ENCODE measurements around the gene SDK2. TPM values are rescaled to one million over a fixed set of nuclear protein-coding genes. Genes with fewer than 3 reads are reported as not detected.

SDK2 gene
- total and polyA plus RNA-seq, 2 experiments from 2014 or later: 0.74 to 5.1 TPM

DNA sequence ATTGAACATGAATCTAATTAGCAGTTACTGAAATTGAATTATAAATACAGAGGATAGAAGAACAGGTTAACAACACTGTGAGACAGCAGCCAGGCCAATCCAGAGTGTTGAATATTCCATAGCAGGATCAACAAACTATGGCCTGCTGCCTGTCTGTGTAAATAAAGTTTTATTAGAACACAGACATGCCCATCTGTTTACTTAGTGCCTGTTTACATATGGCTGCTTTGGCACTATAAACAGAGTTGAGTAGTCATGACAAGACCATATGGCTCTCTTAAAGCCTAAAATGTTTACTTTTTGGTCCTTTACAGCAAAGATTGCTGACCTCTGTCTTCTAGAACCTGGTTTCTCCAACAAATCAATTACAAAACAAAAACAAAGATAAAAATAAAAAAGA, 217.0 kb downstream of the SDK2 start:
- Histone ChIP-seq H3K4me2 (no peak overlapping the region), H3K79me2 (replicated peaks; ENCODE audit: insufficient read depth) (no peaks in the 10 kb centered on the region), H3F3A (replicated peaks; ENCODE audit: low read depth) (no peaks in the 10 kb centered on the region), H4K20me1 (replicated peaks; ENCODE audit: insufficient read depth) (no peaks in the 10 kb centered on the region), H3K27ac (ENCODE audit: low read depth) (no peak overlapping the region), H3K4me3 (no peak overlapping the region), H3K9me2 (ENCODE audit: insufficient read depth) (no peaks in the 10 kb centered on the region), H3K4me1 (ENCODE audit: insufficient read depth) (no peaks in the 10 kb centered on the region; the same call in 1 of the 2 replicates), H2AFZ (no peak overlapping the region), H3K36me3 (ENCODE audit: insufficient read depth) (no peaks in the 10 kb centered on the region), H3K27me3 (ENCODE audit: insufficient read depth) (no peaks in the 10 kb centered on the region)
- no peak overlapping the region for H3K27ac Mint-ChIP-seq
- peaks cover 13% of the 10 kb centered on the region for H3K27me3 Mint-ChIP-seq (ENCODE audit: insufficient read depth, low read depth, poor library complexity)
- TF ChIP-seq STAT1 (IDR thresholded peaks at IDR 0.05; ENCODE audit: unreplicated experiment) (no peak), JUNB (IDR thresholded peaks at IDR 0.05; ENCODE audit: unreplicated experiment) (no peak), POLR2AphosphoS5 (IDR thresholded peaks at IDR 0.05; ENCODE audit: low read depth) (no peak), REST (IDR thresholded peaks at IDR 0.05; ENCODE audit: unreplicated experiment) (no peak), ZNF331 (CRISPR knock-in tag; IDR thresholded peaks at IDR 0.05; ENCODE audit: low read depth) (no peak)
- TF ChIP-seq, protein P1, sequence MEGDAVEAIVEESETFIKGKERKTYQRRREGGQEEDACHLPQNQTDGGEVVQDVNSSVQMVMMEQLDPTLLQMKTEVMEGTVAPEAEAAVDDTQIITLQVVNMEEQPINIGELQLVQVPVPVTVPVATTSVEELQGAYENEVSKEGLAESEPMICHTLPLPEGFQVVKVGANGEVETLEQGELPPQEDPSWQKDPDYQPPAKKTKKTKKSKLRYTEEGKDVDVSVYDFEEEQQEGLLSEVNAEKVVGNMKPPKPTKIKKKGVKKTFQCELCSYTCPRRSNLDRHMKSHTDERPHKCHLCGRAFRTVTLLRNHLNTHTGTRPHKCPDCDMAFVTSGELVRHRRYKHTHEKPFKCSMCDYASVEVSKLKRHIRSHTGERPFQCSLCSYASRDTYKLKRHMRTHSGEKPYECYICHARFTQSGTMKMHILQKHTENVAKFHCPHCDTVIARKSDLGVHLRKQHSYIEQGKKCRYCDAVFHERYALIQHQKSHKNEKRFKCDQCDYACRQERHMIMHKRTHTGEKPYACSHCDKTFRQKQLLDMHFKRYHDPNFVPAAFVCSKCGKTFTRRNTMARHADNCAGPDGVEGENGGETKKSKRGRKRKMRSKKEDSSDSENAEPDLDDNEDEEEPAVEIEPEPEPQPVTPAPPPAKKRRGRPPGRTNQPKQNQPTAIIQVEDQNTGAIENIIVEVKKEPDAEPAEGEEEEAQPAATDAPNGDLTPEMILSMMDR (conservative IDR thresholded peaks at IDR 0.05; ENCODE audit: low read depth in 2 of 2): no peak
- peaks cover 12% of the 10 kb centered on the region for H3K4me1 Mint-ChIP-seq
- H3K9me3 Mint-ChIP-seq: no peaks in the 10 kb centered on the region; the same call in 2 of the 3 replicates
- H3K36me3 Mint-ChIP-seq (ENCODE audit: low read depth): no peaks in the 10 kb centered on the region
- ATAC-seq (no peak), DNase-seq (ENCODE audit: low spot score) (no peak)
- no peak overlapping the region for H3K4me3 Mint-ChIP-seq

DNA sequence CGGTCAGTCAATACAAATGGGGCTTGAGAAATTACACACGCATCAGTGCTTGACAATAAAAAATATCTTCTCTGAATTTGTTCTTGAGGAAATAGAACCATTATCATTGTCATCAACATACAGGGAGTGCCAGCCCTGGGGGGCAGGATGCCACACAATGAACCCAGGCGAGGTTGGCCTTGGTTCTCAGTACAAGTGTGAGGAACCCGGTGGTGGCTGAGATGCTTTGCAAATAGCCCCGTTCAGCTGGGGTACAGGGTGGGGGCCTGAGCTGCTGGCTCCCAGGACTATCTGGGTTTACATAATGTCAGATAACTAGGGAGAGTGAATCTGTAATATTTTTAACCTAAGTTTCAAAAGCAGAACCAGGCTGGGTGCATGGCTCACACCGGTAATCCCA, 219.7 kb downstream of the SDK2 start:
- Mint-ChIP-seq H3K27ac (no peak overlapping the region), H3K27me3 (ENCODE audit: insufficient read depth, low read depth, poor library complexity) (peaks cover 12% of the 10 kb centered on the region), H3K4me1 (peaks cover 4% of the 10 kb centered on the region; the same call in 1 of the 3 replicates), H3K9me3 (no peaks in the 10 kb centered on the region; the same call in 2 of the 3 replicates), H3K4me3 (no peak overlapping the region), H3K36me3 (ENCODE audit: low read depth) (no peaks in the 10 kb centered on the region)
- Histone ChIP-seq H2AFZ (no peak overlapping the region), H3K9me2 (ENCODE audit: insufficient read depth) (no peaks in the 10 kb centered on the region), H3K27me3 (ENCODE audit: insufficient read depth) (no peaks in the 10 kb centered on the region), H3K27ac (ENCODE audit: low read depth) (no peak overlapping the region), H3K79me2 (replicated peaks; ENCODE audit: insufficient read depth) (no peaks in the 10 kb centered on the region), H3K4me2 (no peak overlapping the region), H3K4me3 (no peak overlapping the region), H4K20me1 (replicated peaks; ENCODE audit: insufficient read depth) (no peaks in the 10 kb centered on the region), H3K4me1 (ENCODE audit: insufficient read depth) (no peaks in the 10 kb centered on the region; the same call in 1 of the 2 replicates), H3F3A (replicated peaks; ENCODE audit: low read depth) (no peaks in the 10 kb centered on the region), H3K36me3 (ENCODE audit: insufficient read depth) (no peaks in the 10 kb centered on the region)
- DNase-seq (ENCODE audit: low spot score) (no peak), ATAC-seq (no peak)
- TF ChIP-seq STAT1 (IDR thresholded peaks at IDR 0.05; ENCODE audit: unreplicated experiment) (no peak), NANOG (IDR thresholded peaks at IDR 0.05; ENCODE audit: borderline replicate concordance) (no peak), EZH2 (IDR thresholded peaks at IDR 0.05; ENCODE audit: low read depth, unreplicated experiment) (no peak), EZH2phosphoT487 (IDR thresholded peaks at IDR 0.05; ENCODE audit: unreplicated experiment) (no peak), ZNF462 (CRISPR knock-in tag; IDR thresholded peaks at IDR 0.05) (no peak), JUNB (IDR thresholded peaks at IDR 0.05; ENCODE audit: unreplicated experiment) (no peak)
